HG02981 (cell line): ENCODE data around the gene ATP2B3.

Experiments used
- ATAC-seq: cut with Tn5 transposase; IDR thresholded peaks from one replicate; pipeline ENCODE4 v1.9.1; 2021; ENCODE audit warnings: mild to moderate bottlenecking, moderate library complexity; ENCODE audit not compliant: unreplicated experiment

Gene ATP2B3

DNA sequence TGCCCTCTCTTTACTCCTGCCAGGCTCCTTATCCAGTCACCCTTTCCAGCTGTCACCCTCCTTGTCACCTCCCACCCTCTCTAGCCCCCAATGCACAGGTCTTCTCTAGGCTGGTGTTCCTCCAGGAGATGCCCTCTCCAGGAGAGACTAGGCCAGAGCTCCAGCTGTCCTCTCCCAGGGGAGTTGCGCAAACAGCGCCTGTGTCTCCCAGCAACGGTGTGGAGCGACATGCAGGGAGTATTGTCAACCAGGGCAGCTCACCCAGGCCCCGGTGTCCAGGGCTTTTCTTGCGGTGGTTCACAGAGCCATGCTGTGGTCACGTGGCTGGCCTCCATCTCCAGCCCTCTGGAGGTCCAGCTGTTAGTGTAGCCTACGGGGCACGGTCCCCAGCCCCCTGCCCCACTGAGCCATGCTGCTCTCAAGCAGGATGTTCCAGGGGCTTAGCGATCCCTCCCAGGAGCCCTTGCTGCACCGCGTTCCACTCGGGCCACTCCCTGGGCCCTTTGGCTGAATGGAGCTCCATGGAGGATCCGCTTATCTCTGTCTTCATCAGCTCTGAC lies 46.7 kb downstream of the ATP2B3 start:
- ATAC-seq: no peak

DNA sequence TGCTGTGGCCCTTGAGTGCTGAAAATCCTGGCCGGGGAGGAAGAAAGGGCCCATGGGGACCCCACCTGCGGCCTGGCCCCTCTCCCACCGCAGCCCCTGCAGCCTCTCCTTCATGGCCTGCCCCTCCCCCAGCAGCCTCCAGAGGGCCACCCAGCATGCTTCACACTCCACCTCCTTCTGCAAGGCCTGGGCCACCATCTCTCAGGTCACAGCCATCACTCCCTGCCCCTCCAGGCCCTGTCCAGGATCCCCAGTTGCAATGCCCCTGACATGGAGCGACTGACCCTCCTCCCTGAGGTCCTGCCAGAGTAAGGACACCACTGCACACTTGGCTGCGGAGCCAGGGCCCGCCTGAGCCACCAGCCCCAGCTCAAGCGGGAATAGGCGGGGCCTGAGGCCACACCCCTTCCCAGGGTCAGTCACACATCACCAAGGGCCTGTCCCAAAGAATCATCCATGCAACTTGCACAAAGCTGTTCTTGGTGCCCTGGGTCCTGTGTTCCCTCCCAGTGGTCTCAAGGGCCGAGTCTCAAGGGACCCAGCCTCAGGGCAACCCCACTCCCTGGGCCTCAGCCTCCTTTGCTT lies 48.6 kb downstream of the ATP2B3 start:
- no peak for ATAC-seq

DNA sequence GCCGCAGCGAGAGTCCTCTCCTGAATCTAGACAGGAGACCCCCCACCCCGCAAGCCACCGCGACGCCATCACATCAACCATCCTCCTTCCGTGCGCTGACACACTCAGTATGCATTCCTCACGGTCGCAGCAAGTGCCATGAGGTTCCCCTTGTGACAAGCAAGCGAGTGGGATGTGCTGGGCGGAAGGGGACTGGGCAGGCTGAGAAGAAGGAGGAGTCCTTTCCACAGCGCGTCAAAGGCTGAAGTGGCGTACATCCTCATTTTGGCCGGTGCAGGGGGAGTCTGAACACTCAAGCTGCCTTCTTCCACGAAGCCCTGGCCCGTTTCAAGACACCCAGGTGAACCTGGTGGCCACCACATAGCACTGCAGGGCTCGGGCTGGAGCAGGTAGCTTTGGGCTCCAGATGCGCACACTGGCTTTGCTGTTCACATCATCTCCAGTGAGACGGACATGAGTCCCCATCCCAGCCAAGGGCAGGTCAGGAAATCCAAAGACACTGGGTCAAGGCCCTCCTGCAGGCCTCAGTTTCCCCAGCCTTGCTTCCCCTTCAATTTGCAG lies 51.1 kb downstream of the ATP2B3 start:
- ATAC-seq: no peak

DNA sequence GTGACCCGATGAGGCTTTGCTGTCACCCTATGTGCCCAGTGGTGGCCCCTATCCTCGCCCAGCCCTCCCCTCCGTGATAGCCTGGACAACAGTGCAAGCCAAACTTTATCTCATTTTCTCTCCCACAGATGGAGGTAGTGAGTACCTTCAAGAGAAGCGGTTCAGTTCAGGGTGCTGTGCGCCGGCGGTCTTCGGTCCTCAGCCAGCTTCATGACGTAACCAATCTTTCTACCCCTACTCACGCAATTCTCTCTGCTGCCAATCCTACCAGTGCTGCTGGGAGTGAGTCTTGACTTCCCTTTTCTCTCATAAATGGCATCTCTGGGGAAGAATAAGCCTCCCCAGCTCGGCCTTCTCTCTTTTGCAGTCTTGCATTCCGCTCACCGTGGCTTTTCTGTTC lies 52.0 kb downstream of the ATP2B3 start:
- ATAC-seq: no peak

- ATAC-seq: no peak
Observed at GRCh38 chrX:153571534-153571908, 54.1 kb downstream of the ATP2B3 start.

DNA sequence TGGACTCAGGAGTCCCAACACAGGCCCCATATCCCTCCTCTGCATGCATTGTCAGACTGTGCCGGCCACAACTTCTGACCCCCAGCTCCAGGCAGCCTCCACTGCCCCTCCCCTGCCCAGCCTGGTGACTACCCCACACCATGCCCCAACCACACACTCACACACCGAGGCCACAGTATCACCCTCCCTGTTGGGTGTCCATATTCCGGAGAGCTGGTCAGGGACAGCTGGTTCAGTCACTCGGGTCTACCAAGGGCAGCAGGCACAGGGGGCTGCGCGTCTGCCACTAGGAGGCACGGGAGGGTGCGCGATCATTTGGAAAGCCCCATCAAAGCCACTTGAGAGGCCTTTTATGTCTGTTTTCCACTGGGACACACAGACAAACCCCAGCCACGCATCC lies 55.2 kb downstream of the ATP2B3 start:
- no peak for ATAC-seq

DNA sequence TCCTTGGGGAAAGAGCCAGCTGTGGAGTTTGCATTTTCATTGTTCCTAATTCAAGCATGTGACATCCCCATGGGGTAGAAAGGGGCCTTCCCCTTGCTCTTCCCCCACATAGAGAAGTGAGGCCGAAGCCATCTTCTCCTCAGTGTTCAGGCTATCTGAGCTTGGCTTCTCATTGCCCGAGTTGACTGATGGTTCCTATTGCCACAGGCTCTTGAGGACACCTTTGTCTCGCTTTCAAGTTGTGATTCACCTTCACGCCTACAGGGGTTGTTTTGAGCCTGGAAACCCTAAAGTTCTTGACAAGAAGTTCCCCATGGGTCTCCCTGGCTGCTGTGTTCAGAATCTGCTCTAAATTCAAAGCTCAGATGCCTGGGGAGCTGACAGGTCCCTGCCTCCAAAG lies 56.5 kb downstream of the ATP2B3 start:
- ATAC-seq: no peak

DNA sequence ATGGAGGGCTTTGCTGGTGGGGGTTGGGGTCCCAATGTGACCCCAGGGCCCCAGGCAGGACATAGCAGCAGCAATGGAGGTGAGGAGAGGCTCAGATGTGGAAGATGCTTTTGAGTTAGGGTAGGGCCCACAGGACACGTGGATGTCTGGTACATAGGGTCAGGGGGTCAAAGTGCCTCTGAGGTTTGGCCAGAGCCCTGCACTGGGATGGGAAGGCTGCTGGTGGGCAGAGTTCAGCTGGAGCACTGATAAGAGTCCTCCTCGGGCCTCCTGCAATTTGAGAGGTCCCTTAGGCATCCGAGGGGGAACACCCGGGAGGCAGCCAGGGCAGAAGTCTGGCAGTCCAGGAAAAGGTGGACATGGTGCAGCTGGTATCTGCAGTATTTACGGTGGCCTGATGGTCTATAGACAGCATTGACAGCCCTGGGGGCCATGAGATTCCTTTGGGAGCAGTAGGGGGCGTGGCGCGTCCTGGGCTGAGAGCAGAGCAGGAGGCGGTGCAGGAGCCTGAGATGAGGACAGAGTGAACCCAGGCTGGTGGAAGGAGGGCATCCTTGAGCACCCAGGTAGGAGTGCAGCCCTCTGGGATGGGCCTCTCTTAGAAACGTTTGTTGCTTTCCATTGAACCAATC lies 58.9 kb downstream of the ATP2B3 start:
- no peak for ATAC-seq

- ATAC-seq: no peak
Observed at GRCh38 chrX:153576961-153577360, 59.5 kb downstream of the ATP2B3 start.

- no peak for ATAC-seq
Observed at GRCh38 chrX:153578200-153578835, 60.9 kb downstream of the ATP2B3 start.

DNA sequence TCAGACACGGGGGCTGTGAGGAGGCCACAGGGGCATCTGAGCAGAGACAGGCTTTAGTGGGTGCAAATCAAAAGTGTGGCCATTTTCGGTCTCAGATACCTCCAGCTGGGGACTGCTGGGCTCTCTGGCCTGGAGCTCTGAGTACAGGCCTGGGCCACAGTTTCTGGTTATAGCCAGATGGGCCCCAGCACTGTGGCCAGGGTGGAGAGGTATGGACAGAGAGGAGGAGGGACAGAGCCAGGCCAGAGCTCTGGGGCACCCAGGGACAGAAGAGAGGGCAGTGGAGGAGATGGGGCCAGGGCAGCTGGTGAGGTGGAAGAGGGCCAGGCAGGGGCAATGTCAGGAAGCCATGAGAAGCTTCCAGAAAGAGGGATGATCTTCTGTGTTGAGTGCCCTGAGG lies 61.4 kb downstream of the ATP2B3 start:
- ATAC-seq: no peak

GRCh38 chrX:153580700-153581386 lies 63.4 kb downstream of the ATP2B3 start:
- no peak for ATAC-seq

- peak; percentile 100 for ATAC-seq
Observed at GRCh38 chrX:153582896-153583295, 65.5 kb downstream of the ATP2B3 start.

GRCh38 chrX:153583433-153583832 lies 66.0 kb downstream of the ATP2B3 start:
- no peak for ATAC-seq

DNA sequence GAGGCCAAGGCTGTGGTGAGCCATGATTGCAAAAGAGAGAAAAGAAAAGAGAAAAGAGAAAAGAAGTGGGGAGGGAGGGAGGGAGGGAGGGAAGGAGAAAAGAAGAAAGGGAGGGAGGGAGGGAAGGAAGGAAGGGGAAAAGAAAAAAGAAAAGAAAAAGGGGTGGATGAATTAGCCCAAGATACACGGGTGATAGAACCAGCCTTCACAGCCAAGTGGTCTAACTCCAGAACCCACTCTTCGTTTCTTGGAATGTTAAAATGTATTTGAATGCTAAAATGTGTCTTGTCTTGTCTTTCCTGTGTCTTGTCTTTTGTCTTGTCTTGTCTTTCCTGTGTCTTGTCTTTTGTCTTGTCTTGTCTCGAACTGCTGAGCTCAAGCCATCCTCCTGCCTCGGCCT lies 68.4 kb downstream of the ATP2B3 start:
- ATAC-seq: no peak

DNA sequence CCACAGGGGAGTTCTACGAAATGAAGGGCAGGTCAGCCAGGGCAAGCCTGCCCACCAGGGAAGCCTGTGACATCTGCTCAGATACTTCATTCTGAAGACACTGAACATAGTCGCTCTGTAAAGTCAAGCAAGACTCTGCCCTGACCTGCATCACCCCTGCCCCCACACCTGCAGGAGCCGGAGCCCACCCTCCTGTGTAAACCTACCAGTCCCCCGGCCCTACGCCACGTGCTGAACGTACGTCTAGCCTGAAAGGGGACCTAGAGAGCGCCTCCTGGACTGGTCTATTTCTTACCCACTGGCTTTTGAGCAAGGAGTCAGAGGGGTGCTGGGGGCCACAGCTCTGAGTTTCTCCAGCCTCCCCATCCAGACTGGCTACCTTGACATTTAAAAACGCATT lies 69.9 kb downstream of the ATP2B3 start:
- ATAC-seq: no peak

GRCh38 chrX:153588021-153588781 lies 70.8 kb downstream of the ATP2B3 start:
- no peak for ATAC-seq

- no peak for ATAC-seq
Observed at GRCh38 chrX:153588782-153589446, 71.5 kb downstream of the ATP2B3 start.

DNA sequence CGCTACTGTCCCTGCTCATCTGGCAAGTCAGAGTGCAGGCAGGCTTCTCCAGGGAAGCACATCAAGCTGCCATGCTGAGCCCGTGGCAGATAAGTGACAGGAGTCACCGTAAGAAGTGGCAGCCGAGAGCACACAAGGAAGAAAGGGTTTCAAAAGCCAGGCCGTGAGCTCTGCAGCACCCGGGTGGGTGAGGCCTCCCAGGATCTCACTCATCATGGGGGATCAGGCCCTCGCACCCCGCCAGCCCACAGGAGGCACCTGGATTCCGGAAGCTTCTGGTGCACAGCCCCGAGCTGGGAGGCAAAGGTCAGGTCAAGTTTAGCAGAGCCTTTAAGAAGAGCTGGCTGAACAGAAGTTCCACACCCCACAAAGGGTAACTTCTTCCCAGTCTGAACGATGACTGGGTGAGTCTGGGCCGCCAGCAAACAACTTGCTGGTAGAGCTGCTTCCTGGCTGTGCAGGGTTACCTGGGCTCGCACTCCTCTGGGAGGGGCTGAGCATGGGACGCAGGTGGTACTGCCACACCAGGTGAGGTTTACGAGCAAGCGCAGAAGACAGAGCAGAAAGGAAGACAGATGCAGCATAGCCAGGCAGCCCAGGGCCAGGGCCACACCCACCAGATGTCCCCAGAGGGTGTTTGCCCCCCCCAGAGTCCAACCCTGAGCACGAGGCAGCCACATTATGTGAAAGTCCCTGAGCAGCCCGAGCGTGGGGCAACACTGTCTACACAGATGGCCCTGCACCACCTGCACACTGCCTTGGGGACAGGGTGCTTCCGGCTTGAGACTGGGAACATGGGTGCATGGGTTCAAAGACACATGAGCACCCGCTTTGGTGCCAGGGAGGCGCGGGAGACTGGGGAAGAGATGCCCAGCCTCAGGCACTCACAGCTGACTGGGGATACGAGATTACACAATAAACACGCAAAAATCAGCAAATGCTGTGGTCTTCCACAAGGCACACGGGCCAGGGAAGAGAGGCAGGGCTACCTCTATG lies 73.8 kb downstream of the ATP2B3 start:
- ATAC-seq: no peak
